ENCODE measurements around the gene KCTD14. TPM values are rescaled to one million over a fixed set of nuclear protein-coding genes. Genes with fewer than 3 reads are reported as not detected.
"Not testable (repeated sequence)": the region's sequence is repeated elsewhere in the genome, so short reads cannot be mapped to it uniquely, and the experiment has no call there.

Gene KCTD14
- total RNA-seq, 1 donor from 2014 or later, result 4.0 TPM

GRCh38 chr11:77993902-77994301 is 29.2 kb downstream of the KCTD14 start:
- ATAC-seq, result no peak
- no peak for DNase-seq (ENCODE audit: low spot score)
- intact Hi-C loops (cut with DNase I), result loop anchor here (10.0 kb wide), 1 partner anchor 51 kb away; no protein-coding TSS in a partner anchor

GRCh38 chr11:77990981-77991380 is 32.1 kb downstream of the KCTD14 start:
- no peak for DNase-seq (ENCODE audit: low spot score)
- no peak for ATAC-seq
- intact Hi-C loops (cut with DNase I), result loop anchor here (10.0 kb wide), 1 partner anchor 54 kb away; no protein-coding TSS in a partner anchor

DNA sequence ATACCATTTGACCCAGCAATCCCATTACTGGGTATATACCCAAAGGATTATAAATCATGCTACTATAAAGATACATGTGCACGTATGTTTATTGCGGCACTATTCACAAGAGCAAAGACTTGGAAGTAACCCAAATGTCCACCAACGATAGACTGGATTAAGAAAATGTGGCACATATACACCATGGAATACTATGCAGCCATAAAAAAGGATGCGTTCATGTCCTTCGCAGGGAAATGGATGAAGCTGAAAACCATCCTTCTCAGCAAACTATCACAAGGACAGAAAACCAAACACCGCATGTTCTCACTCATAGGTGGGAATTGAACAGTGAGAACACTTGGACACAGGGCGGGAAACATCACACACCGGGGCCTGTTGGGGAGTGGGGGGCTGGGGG is 36.6 kb downstream of the KCTD14 start:
- DNase-seq (ENCODE audit: low spot score); intact Hi-C loops (cut with DNase I); ATAC-seq: not testable (repeated sequence)

- intact Hi-C loops (cut with DNase I), result no loop called here
- DNase-seq (ENCODE audit: low spot score) (no peak), ATAC-seq (no peak)
These were observed 41.6 kb downstream of the KCTD14 start for GRCh38 chr11:77981346-77981947.

- intact Hi-C loops (cut with DNase I), result no loop called here
- DNase-seq (ENCODE audit: low spot score) (no peak), ATAC-seq (no peak)
These were observed 54.7 kb downstream of the KCTD14 start for GRCh38 chr11:77968337-77968736.

DNA sequence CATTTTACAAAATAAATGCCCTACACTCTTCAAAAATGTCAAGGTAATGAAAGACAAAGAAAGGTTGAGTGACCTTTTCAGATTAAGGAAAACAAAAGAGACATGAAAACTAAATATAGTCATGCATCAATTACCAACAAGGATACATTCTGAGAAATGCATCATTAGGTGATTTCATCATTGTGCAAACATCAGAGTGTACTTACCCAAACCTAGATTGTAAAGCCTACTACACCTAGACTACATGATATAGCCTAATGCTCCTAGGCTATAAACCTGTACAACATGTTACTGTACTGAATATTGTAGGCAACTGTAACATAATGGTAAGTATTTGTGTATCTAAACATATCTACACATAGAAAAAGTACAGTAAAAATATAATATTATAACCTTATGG is 55.3 kb downstream of the KCTD14 start:
- intact Hi-C loops (cut with DNase I), result no loop called here
- DNase-seq (ENCODE audit: low spot score) (no peak), ATAC-seq (no peak)

GRCh38 chr11:77967121-77967520 is 56.0 kb downstream of the KCTD14 start:
- intact Hi-C loops (cut with DNase I), result no loop called here
- ATAC-seq, result no peak

GRCh38 chr11:77966338-77966737 is 56.7 kb downstream of the KCTD14 start:
- ATAC-seq (no peak), DNase-seq (ENCODE audit: low spot score) (no peak)
- intact Hi-C loops (cut with DNase I), result no loop called here

More at GRCh38 chr11:77967121-77967520, 56.0 kb downstream of the KCTD14 start:
- DNase-seq (ENCODE audit: low spot score), result no peak

Other genes starting within 250 kb of the KCTD14 start
- gene RSF1, start 202.6 kb downstream of the KCTD14 start, total RNA-seq, result 104 TPM
- gene AAMDC, start 202.1 kb downstream of the KCTD14 start, total RNA-seq, result 28.4 TPM
- gene INTS4, start 28.6 kb downstream of the KCTD14 start, total RNA-seq, result 49.1 TPM
- gene THRSP, start 40.6 kb upstream of the KCTD14 start, total RNA-seq, result 39.4 TPM
- gene NDUFC2, start 56.6 kb upstream of the KCTD14 start, total RNA-seq, result 123 TPM
- 30.9 TPM for gene ALG8, start 116.3 kb upstream of the KCTD14 start, total RNA-seq
- gene KCTD21, start 165.3 kb upstream of the KCTD14 start, total RNA-seq, result 13.7 TPM
- gene USP35, start 165.6 kb upstream of the KCTD14 start, total RNA-seq, result 11.5 TPM

Data from sciatic nerve (tissue), 2 donors.